Panc1 (cell line): Measurements from ENCODE around the gene PXDN. TPM values are rescaled to one million over a fixed set of nuclear protein-coding genes. Genes with fewer than 3 reads are reported as not detected.
"Not testable (repeated sequence)": the region's sequence is repeated elsewhere in the genome, so short reads cannot be mapped to it uniquely, and the experiment has no call there.

ENCODE experiments used
- ATAC-seq: fragments of 200-7000 bp; cut with Tn5 transposase; 2 replicates; pipeline ENCODE4 v1.9.1; 2020; ENCODE audit warnings: mild to moderate bottlenecking, moderate library complexity
- BruUV-seq: library from RNA; stranded (reverse); fragments of 400-500 nt; replicated peaks from 2 replicates; lab custom pipeline; 2021; lab: Mats Ljungman, UMichigan
- CTCF ChIA-PET: fragments of 300-600 bp; sonication (Branson Sonifier 250); formaldehyde crosslinking; loops from one replicate; lab custom pipeline; 2022; ENCODE audit warnings: antibody characterized with exemption; lab: Charles Lee
- POLR2A ChIA-PET: fragments of 300-600 bp; sonication (Branson Sonifier 250); formaldehyde crosslinking; loops from one replicate; lab custom pipeline; 2022; ENCODE audit warnings: antibody characterized with exemption; lab: Charles Lee
- DNase-seq: peaks from one replicate; pipeline ENCODE4 v3.0.0-alpha.2; 2010; ENCODE audit warnings: low read depth, low spot score
- H3K27ac ChIP-seq: 2 replicates; pipeline ENCODE4 v1.5.1; 2011; ENCODE audit warnings: mild to moderate bottlenecking, low read length, inconsistent platforms
- H3K27me3 ChIP-seq: fragments of 200-500 bp; sonication (Bioruptor generic); 2 replicates; pipeline ENCODE4 v1.6.0; 2014; ENCODE audit warnings: low read length, inconsistent platforms; ENCODE audit not compliant: control insufficient read depth, insufficient read depth
- H3K36me3 ChIP-seq: fragments of 200-500 bp; sonication (Bioruptor generic); 2 replicates; pipeline ENCODE4 v1.5.1; 2014; ENCODE audit warnings: inconsistent platforms, mild to moderate bottlenecking, low read length, moderate library complexity; ENCODE audit not compliant: control insufficient read depth, insufficient read depth
- H3K4me1 ChIP-seq: 2 replicates; pipeline ENCODE4 v1.5.1; 2011; ENCODE audit warnings: inconsistent platforms, mild to moderate bottlenecking, low read length, moderate library complexity; ENCODE audit not compliant: control insufficient read depth, insufficient read depth
- H3K4me3 ChIP-seq, 2 experiments: 2 replicates each; pipeline ENCODE4 v1.5.1; 2011 to 2012; ENCODE audit warnings: low read depth in 2 of 2, low read length in 2 of 2, mild to moderate bottlenecking in 2 of 2, inconsistent platforms in 1 of 2, moderate library complexity in 1 of 2
- H3K9me3 ChIP-seq: fragments of 200-500 bp; sonication (Bioruptor generic); 2 replicates; pipeline ENCODE4 v1.5.1; 2014; ENCODE audit warnings: low read depth, mild to moderate bottlenecking, inconsistent platforms, low read length, moderate library complexity; ENCODE audit not compliant: control insufficient read depth, insufficient read depth
- CTCF ChIP-seq: fragments of 450-650 bp; IDR thresholded peaks from 2 replicates; pipeline ENCODE4 v1.5.1; 2017; ENCODE audit warnings: mild to moderate bottlenecking
- POLR2AphosphoS5 ChIP-seq: IDR thresholded peaks from 2 replicates; pipeline ENCODE4 v1.6.1; 2012; ENCODE audit warnings: mild to moderate bottlenecking, low read depth, low read length, moderate library complexity
- REST ChIP-seq, 2 experiments: IDR thresholded peaks; 2 replicates each; pipeline ENCODE4 v1.6.1; 2011 to 2012; ENCODE audit warnings: low read depth in 2 of 2, control low read depth in 1 of 2, low read length in 1 of 2, mild to moderate bottlenecking in 1 of 2, moderate library complexity in 1 of 2; ENCODE audit not compliant: insufficient read depth in 1 of 2
- SIN3A ChIP-seq: IDR thresholded peaks from 2 replicates; pipeline ENCODE4 v1.6.1; 2012; ENCODE audit warnings: low read depth, mild to moderate bottlenecking, low read length, moderate library complexity, borderline replicate concordance; ENCODE audit not compliant: insufficient read depth
- TCF7L2 ChIP-seq: IDR thresholded peaks from 2 replicates; pipeline ENCODE4 v1.6.1; 2011; ENCODE audit warnings: mild to moderate bottlenecking, low read depth, low read length, inconsistent platforms
- in situ Hi-C: cut with HindIII; loops from 2 replicates; pipeline ENCODE4 v1.10.0; 2016; ENCODE audit warnings: low sequenced_read_pairs, low pct_unique_long_range_greater_than_20kb
- intact Hi-C: fragments of 100-400 bp; cut with micrococcal nuclease; formaldehyde crosslinking; loops from one replicate; pipeline ENCODE4 v1.10.0; 2022; ENCODE audit not compliant: unreplicated experiment
- total RNA-seq: library from RNA; stranded (reverse); gene quantifications from one replicate; pipeline ENCODE4 v1.2.1, GENCODE V29; 2021; ENCODE audit not compliant: unreplicated experiment

The PXDN gene
- total RNA-seq, 1 experiment from 2014 or later: 2.5 TPM

GRCh38 chr2:1701020-1701419 is 43.3 kb downstream of the PXDN start:
- H3K9me3 ChIP-seq: no peaks in the 10 kb centered on the region
- ChIA-PET CTCF (no interaction called here), POLR2A (no interaction called here)
- H3K27ac ChIP-seq: peak overlapping the region; percentile 58; the same call in 1 of the 2 replicates
- H3K4me3 ChIP-seq: no peak overlapping the region
- H3K27me3 ChIP-seq: no peaks in the 10 kb centered on the region
- intact Hi-C loops: no loop called here
- no peaks in the 10 kb centered on the region for H3K36me3 ChIP-seq
- no peak for DNase-seq
- in situ Hi-C loops: no loop called here
- no peaks in the 10 kb centered on the region; the same call in 1 of the 2 replicates for H3K4me1 ChIP-seq
- TF ChIP-seq REST (IDR thresholded peaks at IDR 0.05; ENCODE audit: insufficient read depth in 1 of 2, low read depth in 2 of 2, low read length in 1 of 2): no peak
- no peak for TF ChIP-seq POLR2AphosphoS5
- TF ChIP-seq TCF7L2: no peak
- no peak for TF ChIP-seq SIN3A
- no peak for TF ChIP-seq CTCF
- no peak for ATAC-seq
- BruUV-seq: no TSS peak

GRCh38 chr2:1700427-1700826 is 43.9 kb downstream of the PXDN start:
- CTCF ChIA-PET, intact Hi-C loops, BruUV-seq, DNase-seq, ATAC-seq, H3K4me1 ChIP-seq, H3K36me3 ChIP-seq, H3K27me3 ChIP-seq, H3K4me3 ChIP-seq, H3K27ac ChIP-seq, in situ Hi-C loops, H3K9me3 ChIP-seq, POLR2A ChIA-PET: not testable (repeated sequence)

- Histone ChIP-seq H3K4me1 (no peaks in the 10 kb centered on the region; the same call in 1 of the 2 replicates), H3K9me3 (no peaks in the 10 kb centered on the region), H3K4me3 (no peak overlapping the region), H3K36me3 (no peaks in the 10 kb centered on the region), H3K27me3 (no peaks in the 10 kb centered on the region), H3K27ac (peak overlapping the region; percentile 76; the same call in 1 of the 2 replicates)
- in situ Hi-C loops (no loop called here), intact Hi-C loops (no loop called here)
- ChIA-PET POLR2A (no interaction called here), CTCF (no interaction called here)
- ATAC-seq: 0 out of 2 replicates have a peak, but pooled peaks have one; percentile 13
- TF ChIP-seq REST (IDR thresholded peaks at IDR 0.05; ENCODE audit: insufficient read depth in 1 of 2, low read depth in 2 of 2, low read length in 1 of 2) (no peak), TCF7L2 (no peak), POLR2AphosphoS5 (no peak), SIN3A (no peak), CTCF (no peak)
- DNase-seq: no peak
- BruUV-seq: no TSS peak
These were observed 45.9 kb downstream of the PXDN start for GRCh38 chr2:1698188-1698945.
